ENCODE results near the gene SEMA4G. TPM values are rescaled to one million over a fixed set of nuclear protein-coding genes. Genes with fewer than 3 reads are reported as not detected.
A peak's percentile ranks its signal among the peaks of the same experiment; 100 is the strongest.

SEMA4G gene
- total RNA-seq, 2 experiments from 2014 or later: 0.21 to 0.41 TPM

- peak within 1 kb of the TSS; percentile 93 for H3K4me3 ChIP-seq (ENCODE audit: low read depth, low read length, poor library complexity, severe bottlenecking)
- H3K4me2 ChIP-seq (ENCODE audit: low read length): peak within 1 kb of the TSS; percentile 73
- H3K27ac ChIP-seq (ENCODE audit: low read depth, low read length, poor library complexity, severe bottlenecking): peak within 1 kb of the TSS; percentile 62
- ChIA-PET CTCF (ENCODE audit: unreplicated experiment) (no interaction called here), POLR2A (interaction anchor here (1.0 to 1.5 kb wide), 2 partner anchors 9 to 20 kb away, joined by 3 to 5 read pairs; no protein-coding TSS in a partner anchor)
- peak; percentile 84 for DNase-seq (ENCODE audit: low spot score)
- H3K9me3 ChIP-seq (ENCODE audit: low read length): no peaks in the 10 kb centered on the region
- 0 out of 2 replicates have a peak, but pooled peaks cover 4% of the 10 kb centered on the region for H4K20me1 ChIP-seq (ENCODE audit: insufficient read depth, low read length)
- intact Hi-C loops (cut with micrococcal nuclease; ENCODE audit: unreplicated experiment): no loop called here
- H3K36me3 ChIP-seq (ENCODE audit: insufficient read depth, low read length): peaks cover 33% of the 10 kb centered on the region
- peaks cover 44% of the 10 kb centered on the region for H3K79me2 ChIP-seq (ENCODE audit: insufficient read depth, low read depth, low read length)
- BruUV-seq (replicated peaks): no TSS peak
- peak within 1 kb of the TSS; percentile 50 for H2AFZ ChIP-seq (ENCODE audit: low read length)
- no peaks in the 10 kb centered on the region for H3K9me2 ChIP-seq (ENCODE audit: insufficient read depth, low read length)
- no peak for TF ChIP-seq EZH2phosphoT487 (IDR thresholded peaks at IDR 0.05; ENCODE audit: borderline replicate concordance, low read depth, low read length)
- no peak for TF ChIP-seq CTCF (conservative IDR thresholded peaks at IDR 0.05; ENCODE audit: low read length)
- peaks cover 38% of the 10 kb centered on the region for H3K4me1 ChIP-seq (ENCODE audit: insufficient read depth, low read length, poor library complexity, severe bottlenecking)
These were observed 17.8 kb downstream of the SEMA4G start, which contains the start of the genes MRPL43 and TWNK for GRCh38 chr10:100986952-100987684. MRPL43 (minus strand) TSS chr10:100987497; CDS start chr10:100987443, 54 bp downstream. TWNK (plus strand) TSS chr10:100987543; CDS start chr10:100988211, 668 bp downstream.

- Histone ChIP-seq H3K27ac (ENCODE audit: low read depth, low read length, poor library complexity, severe bottlenecking) (peak overlapping the region; percentile 62), H3K4me3 (ENCODE audit: low read depth, low read length, poor library complexity, severe bottlenecking) (peak overlapping the region; percentile 93), H3K36me3 (ENCODE audit: insufficient read depth, low read length) (peaks cover 36% of the 10 kb centered on the region), H4K20me1 (ENCODE audit: insufficient read depth, low read length) (0 out of 2 replicates have a peak, but pooled peaks cover 4% of the 10 kb centered on the region), H3K4me1 (ENCODE audit: insufficient read depth, low read length, poor library complexity, severe bottlenecking) (peaks cover 38% of the 10 kb centered on the region), H3K79me2 (ENCODE audit: insufficient read depth, low read depth, low read length) (peaks cover 44% of the 10 kb centered on the region), H2AFZ (ENCODE audit: low read length) (peak overlapping the region; percentile 50), H3K9me2 (ENCODE audit: insufficient read depth, low read length) (no peaks in the 10 kb centered on the region), H3K9me3 (ENCODE audit: low read length) (no peaks in the 10 kb centered on the region), H3K4me2 (ENCODE audit: low read length) (peak overlapping the region; percentile 73)
- no TSS peak for BruUV-seq (replicated peaks)
- CTCF ChIA-PET (ENCODE audit: unreplicated experiment): no interaction called here
- TF ChIP-seq EZH2phosphoT487 (IDR thresholded peaks at IDR 0.05; ENCODE audit: borderline replicate concordance, low read depth, low read length) (no peak), CTCF (conservative IDR thresholded peaks at IDR 0.05; ENCODE audit: low read length) (no peak)
- intact Hi-C loops (cut with micrococcal nuclease; ENCODE audit: unreplicated experiment): no loop called here
- DNase-seq (ENCODE audit: low spot score): no peak
- POLR2A ChIA-PET: interaction anchor here (1.0 to 1.5 kb wide), 2 partner anchors 9 to 20 kb away, joined by 3 to 5 read pairs; no protein-coding TSS in a partner anchor
These were observed 18.4 kb downstream of the SEMA4G start for GRCh38 chr10:100987685-100988049.

- intact Hi-C loops (cut with micrococcal nuclease; ENCODE audit: unreplicated experiment): no loop called here
- CTCF ChIA-PET (ENCODE audit: unreplicated experiment): no interaction called here
- Histone ChIP-seq H4K20me1 (ENCODE audit: insufficient read depth, low read length) (0 out of 2 replicates have a peak, but pooled peaks cover 4% of the 10 kb centered on the region), H3K4me1 (ENCODE audit: insufficient read depth, low read length, poor library complexity, severe bottlenecking) (peaks cover 38% of the 10 kb centered on the region), H3K79me2 (ENCODE audit: insufficient read depth, low read depth, low read length) (peaks cover 44% of the 10 kb centered on the region), H3K4me3 (ENCODE audit: low read depth, low read length, poor library complexity, severe bottlenecking) (peak overlapping the region; percentile 93), H3K36me3 (ENCODE audit: insufficient read depth, low read length) (peaks cover 41% of the 10 kb centered on the region), H2AFZ (ENCODE audit: low read length) (no peak overlapping the region), H3K9me3 (ENCODE audit: low read length) (no peaks in the 10 kb centered on the region), H3K9me2 (ENCODE audit: insufficient read depth, low read length) (no peaks in the 10 kb centered on the region), H3K27ac (ENCODE audit: low read depth, low read length, poor library complexity, severe bottlenecking) (no peak overlapping the region), H3K4me2 (ENCODE audit: low read length) (peak overlapping the region; percentile 73)
- TF ChIP-seq EZH2phosphoT487 (IDR thresholded peaks at IDR 0.05; ENCODE audit: borderline replicate concordance, low read depth, low read length): no peak
- TF ChIP-seq CTCF (conservative IDR thresholded peaks at IDR 0.05; ENCODE audit: low read length): no peak
- POLR2A ChIA-PET: interaction anchor here (1.0 kb wide), 1 partner anchor 8 kb away, joined by 3 read pairs; no protein-coding TSS in a partner anchor
- no TSS peak for BruUV-seq (replicated peaks)
- no peak for DNase-seq (ENCODE audit: low spot score)
These were observed 18.9 kb downstream of the SEMA4G start for GRCh38 chr10:100988166-100988565.

Data from OCI-LY7 (cell line).